Globus pallidus (tissue), 1 donor: ENCODE data around the gene SPATA9.
A peak's percentile ranks its signal among the peaks of the same experiment; 100 is the strongest.

Source experiments
- DNase-seq: peaks from one replicate; pipeline ENCODE4 v3.0.0-alpha.2; 2015; ENCODE audit warnings: low spot score

Gene SPATA9

GRCh38 chr5:95682891-95683290, at the start of gene SPATA9:
Gene SPATA9, minus strand, starts transcription at chr5:95682991. Its CDS starts 137 bp downstream, at chr5:95682854.
- no peak for DNase-seq

GRCh38 chr5:95731571-95732554, 49.1 kb upstream of the SPATA9 start:
- peak; percentile 59 for DNase-seq

DNA sequence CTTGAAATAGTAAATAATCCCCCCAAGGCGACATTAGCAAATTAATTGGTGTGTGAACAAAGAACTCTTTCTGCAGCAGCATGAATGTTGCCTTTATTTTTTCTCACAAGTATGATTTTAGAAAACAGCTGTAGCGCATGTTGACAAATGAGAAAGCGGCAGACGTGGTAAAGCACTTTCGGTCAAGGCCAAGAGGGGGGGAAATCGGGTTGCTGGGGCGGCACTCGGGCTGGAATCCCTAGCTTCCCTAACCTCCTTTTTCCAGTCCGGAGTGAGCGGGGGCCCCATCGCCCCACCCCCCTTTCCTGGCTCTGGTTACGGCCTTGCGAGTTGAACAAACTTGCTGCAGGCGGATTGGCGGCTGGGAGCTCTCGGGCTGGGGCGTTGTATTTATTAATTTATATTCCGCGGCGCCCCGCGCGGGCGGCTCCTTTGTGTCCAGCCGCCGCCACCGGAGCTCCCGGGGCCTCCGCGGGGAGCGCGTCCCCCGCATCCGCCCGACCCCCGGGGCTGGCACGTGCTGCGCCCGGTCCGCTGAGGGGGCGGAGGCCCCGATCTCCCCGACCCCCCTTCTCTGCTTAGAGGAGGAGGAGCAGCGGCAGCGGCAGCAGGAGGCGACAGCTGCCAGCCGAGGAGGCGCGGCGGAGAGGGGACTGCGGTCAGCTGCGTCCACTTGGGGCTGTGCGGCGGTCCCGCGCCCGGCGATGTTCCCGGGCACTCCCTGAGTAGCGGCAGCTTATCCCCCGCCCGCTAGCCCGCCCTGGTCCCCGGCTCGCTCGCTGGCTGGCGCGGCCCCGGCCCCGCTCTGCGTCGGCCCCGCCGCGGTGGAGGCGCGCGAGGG, 48.2 kb upstream of the SPATA9 start, which contains the start of gene RHOBTB3:
RHOBTB3 (plus strand) TSS at position 607 of the 841 bp plus-strand sequence. CDS start 347 bp downstream, outside the sequence.
- peak; percentile 95 for DNase-seq

GRCh38 chr5:95730011-95730700, 47.4 kb upstream of the SPATA9 start:
- DNase-seq: peak; percentile 56

GRCh38 chr5:95729115-95730010, 46.6 kb upstream of the SPATA9 start:
- DNase-seq: no peak

- no peak for DNase-seq
Observed at GRCh38 chr5:95728494-95729114, 45.8 kb upstream of the SPATA9 start.

- DNase-seq: no peak
Observed at GRCh38 chr5:95727764-95728191, 45.0 kb upstream of the SPATA9 start.

DNA sequence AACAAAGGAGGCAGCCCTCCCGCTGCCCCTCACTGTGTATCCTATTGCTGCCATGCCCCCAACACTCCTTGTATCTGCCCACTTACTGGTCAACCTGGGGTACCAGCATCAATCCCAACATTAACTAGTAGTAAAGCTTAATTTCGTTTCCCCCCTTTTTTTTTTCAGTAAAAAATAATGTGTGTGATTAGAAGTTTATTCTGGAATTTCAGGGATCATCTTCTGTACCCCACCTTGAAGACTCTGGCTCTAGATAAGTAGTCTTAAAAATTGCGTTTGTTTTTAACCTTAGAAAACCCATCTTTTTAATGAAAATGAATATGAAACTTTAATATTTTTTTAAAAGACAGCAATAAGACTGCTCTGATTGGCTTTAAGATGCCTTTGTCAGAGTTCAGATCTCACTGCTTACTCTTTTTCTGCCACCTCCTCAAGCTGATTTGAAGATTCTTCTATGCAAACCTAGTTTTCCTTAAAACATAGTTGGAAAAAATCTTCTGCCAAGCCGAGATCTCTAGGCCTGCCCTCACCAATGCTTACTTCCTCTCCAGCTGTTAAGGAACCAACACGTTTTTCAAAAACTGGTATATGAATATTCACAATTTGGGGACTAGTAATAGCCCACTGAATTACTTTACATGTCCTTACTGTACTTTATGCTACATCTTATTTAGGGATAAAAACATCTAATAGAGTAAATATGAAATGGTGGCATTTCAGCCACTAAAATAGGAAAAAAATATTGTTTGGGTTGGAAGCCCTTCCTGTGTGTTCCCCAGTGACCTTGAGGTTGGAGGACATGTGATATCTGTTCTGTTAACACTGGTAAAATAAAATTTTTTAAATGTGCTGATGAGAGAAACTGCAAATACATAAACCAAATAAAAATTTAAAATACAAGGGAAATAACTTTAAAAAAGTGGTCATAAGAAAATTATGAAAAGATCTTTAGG, 44.3 kb upstream of the SPATA9 start:
- no peak for DNase-seq

GRCh38 chr5:95725937-95726810, 43.4 kb upstream of the SPATA9 start:
- DNase-seq: no peak

DNA sequence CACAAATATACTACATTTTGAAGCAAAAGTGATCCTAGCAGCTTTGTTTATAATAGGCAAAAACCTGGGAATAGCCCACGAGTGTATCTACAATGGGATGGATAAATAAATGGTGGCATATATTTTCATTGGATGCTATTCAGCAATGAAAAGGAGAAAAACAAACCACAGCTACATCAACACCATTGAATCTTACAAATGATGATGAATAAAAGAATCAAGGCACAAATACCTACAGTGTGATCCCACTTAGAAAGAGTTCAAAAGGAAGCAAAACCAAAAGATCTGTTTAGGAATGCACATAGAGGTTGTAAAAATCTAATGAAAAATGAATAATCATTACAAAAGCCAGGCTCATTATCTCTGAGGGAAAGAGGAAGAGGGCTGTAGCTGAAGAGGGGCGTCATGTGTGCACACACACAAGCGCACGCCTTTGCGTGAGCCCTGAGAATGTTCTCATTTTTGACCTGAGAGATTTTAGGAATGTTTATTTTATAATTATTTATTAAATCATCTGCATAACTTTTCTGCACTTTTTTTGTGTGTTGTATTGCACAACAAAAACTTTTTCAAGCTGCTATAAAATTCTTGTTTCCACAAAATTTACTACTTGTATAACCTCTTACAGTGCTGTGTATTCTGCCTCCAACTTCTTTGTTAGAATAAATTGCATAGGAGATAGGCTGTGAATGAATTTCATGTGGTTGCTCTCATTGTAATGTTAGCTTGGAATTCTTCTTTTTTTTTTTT, 42.5 kb upstream of the SPATA9 start:
- DNase-seq: no peak

- no peak for DNase-seq
Observed at GRCh38 chr5:95723632-95724369, 41.0 kb upstream of the SPATA9 start.

DNA sequence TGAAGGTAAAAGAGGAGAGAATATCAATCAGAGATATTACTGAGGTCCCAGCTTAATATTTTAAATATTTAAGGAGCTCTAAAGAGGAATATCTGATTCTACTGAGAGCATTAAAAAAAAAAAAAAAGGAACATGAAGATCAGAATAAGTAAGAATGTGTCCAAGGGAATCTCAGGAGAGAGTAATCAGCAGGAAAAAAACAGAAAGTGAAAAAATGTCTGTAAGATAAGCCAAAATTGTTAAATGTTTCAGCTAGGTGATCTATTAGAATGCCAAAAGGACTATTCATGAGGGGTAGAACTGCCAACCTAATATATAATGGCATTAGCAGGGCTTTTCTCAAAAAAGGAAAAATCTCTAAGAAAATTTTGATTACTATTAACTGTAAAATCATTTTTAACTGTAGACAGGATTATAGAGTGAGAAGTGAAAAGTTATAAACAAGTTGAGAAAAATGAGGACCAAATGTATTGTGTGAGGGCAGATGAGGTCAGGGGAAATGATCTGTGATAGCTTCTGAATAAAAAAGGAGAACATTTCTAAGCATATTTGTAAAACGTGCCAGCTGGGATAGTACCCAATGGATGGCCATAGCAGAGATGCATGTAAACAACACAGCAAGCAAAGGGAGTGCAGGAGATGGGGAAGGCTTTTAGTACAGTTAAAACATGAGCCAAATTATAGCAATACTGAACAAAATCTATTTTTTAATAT, 38.9 kb upstream of the SPATA9 start:
- no peak for DNase-seq

GRCh38 chr5:95720094-95720786, 37.4 kb upstream of the SPATA9 start:
- DNase-seq: no peak

DNA sequence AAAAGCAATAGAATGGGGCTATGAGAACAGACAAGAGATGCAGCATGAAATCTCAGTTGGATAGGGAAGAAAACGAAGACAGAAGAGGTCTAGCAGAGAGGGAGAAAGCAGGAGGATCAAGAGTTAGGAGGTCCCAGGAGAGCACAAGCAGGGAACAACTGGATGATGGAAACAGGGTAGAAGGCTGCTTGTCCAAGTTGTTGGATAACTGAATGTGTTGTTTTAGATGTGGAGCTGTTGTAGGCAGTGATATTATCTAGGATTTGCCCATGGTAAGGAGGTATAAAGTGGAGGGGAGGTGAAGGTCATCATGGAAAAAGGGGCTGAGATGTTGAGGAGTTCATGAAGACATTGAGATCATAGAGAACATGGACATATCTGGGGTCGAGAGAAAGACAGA, 35.9 kb upstream of the SPATA9 start:
- no peak for DNase-seq

GRCh38 chr5:95718203-95718602, 35.4 kb upstream of the SPATA9 start:
- no peak for DNase-seq
